HepG2 (cell line): ENCODE results near the gene CCL27. TPM values are rescaled to one million over a fixed set of nuclear protein-coding genes. Genes with fewer than 3 reads are reported as not detected.

Experiments
- ARID5B ChIP-seq: IDR thresholded peaks from 2 replicates; pipeline ENCODE4 v1.4.0; 2020; ENCODE audit warnings: mild to moderate bottlenecking, missing genetic modification reagents
- CEBPG ChIP-seq: IDR thresholded peaks from 2 replicates; pipeline ENCODE4 v1.6.1; 2016
- DNMT3B ChIP-seq: conservative IDR thresholded peaks from 2 replicates; pipeline ENCODE4 v1.6.1; 2016; ENCODE audit warnings: missing biosample characterization, control low read depth
- EHMT2 ChIP-seq: fragments of 200-600 bp; sonication (generic); IDR thresholded peaks from 2 replicates; pipeline ENCODE4 v1.7.0; 2017; ENCODE audit warnings: antibody characterized with exemption, low read depth, low read length, borderline replicate concordance
- FOXJ3 ChIP-seq: sonication (generic); formaldehyde crosslinking; IDR thresholded peaks from 2 replicates; pipeline ENCODE4 v1.4.0; 2020; ENCODE audit warnings: missing genetic modification reagents, mild to moderate bottlenecking, borderline replicate concordance
- GATAD2A ChIP-seq: IDR thresholded peaks from 2 replicates; pipeline ENCODE4 v1.6.1; 2016
- HOXA7 ChIP-seq: sonication (generic); formaldehyde crosslinking; IDR thresholded peaks from 2 replicates; pipeline ENCODE4 v1.8.1; 2022; ENCODE audit warnings: mild to moderate bottlenecking, missing genetic modification reagents, moderate library complexity
- NR2F6 ChIP-seq, 2 experiments: IDR thresholded peaks; 2 replicates each; pipeline ENCODE4 v1.6.1; 2016; ENCODE audit warnings: antibody characterized with exemption in 1 of 2, mild to moderate bottlenecking in 1 of 2
- SP2 ChIP-seq: sonication (generic); formaldehyde crosslinking; IDR thresholded peaks from 2 replicates; pipeline ENCODE4 v1.5.1; 2020; ENCODE audit warnings: mild to moderate bottlenecking, missing genetic modification reagents
- SRSF4 ChIP-seq: fragments of 200-400 bp; formaldehyde crosslinking; IDR thresholded peaks from one replicate; pipeline ENCODE4 v1.6.1; 2018; ENCODE audit warnings: mild to moderate bottlenecking, low read depth, low read length, moderate library complexity; ENCODE audit not compliant: poor library complexity, severe bottlenecking
- ZBTB39 ChIP-seq: sonication (generic); formaldehyde crosslinking; IDR thresholded peaks from 2 replicates; pipeline ENCODE4 v1.5.0; 2020; ENCODE audit warnings: missing genetic modification reagents
- ZKSCAN8 ChIP-seq: IDR thresholded peaks from 2 replicates; pipeline ENCODE4 v1.6.1; 2016; ENCODE audit warnings: borderline replicate concordance, missing genetic modification reagents, missing compliant biosample characterization
- ZMAT5 ChIP-seq: sonication (generic); formaldehyde crosslinking; IDR thresholded peaks from 2 replicates; pipeline ENCODE4 v1.5.0; 2020; ENCODE audit warnings: mild to moderate bottlenecking, low read depth, missing genetic modification reagents, borderline replicate concordance
- ZNF136 ChIP-seq: sonication (generic); formaldehyde crosslinking; IDR thresholded peaks from 2 replicates; pipeline ENCODE4 v1.8.1; 2022; ENCODE audit warnings: low read depth, mild to moderate bottlenecking, moderate library complexity, missing genetic modification reagents
- ZNF232 ChIP-seq: sonication (generic); formaldehyde crosslinking; IDR thresholded peaks from 2 replicates; pipeline ENCODE4 v1.4.0; 2020; ENCODE audit warnings: missing genetic modification reagents, borderline replicate concordance
- ZNF274 ChIP-seq: sonication (generic); formaldehyde crosslinking; IDR thresholded peaks from 2 replicates; pipeline ENCODE4 v1.5.1; 2020; ENCODE audit warnings: mild to moderate bottlenecking, missing genetic modification reagents
- ZNF280B ChIP-seq: sonication (generic); formaldehyde crosslinking; IDR thresholded peaks from 2 replicates; pipeline ENCODE4 v1.5.0; 2020; ENCODE audit warnings: missing genetic modification reagents, mild to moderate bottlenecking, borderline replicate concordance
- ZNF629 ChIP-seq: sonication (generic); formaldehyde crosslinking; conservative IDR thresholded peaks from 2 replicates; pipeline ENCODE4 v1.5.0; 2020; ENCODE audit warnings: missing genetic modification reagents
- ZNF713 ChIP-seq: sonication (generic); formaldehyde crosslinking; IDR thresholded peaks from 2 replicates; pipeline ENCODE4 v1.4.0; 2020; ENCODE audit warnings: mild to moderate bottlenecking, missing genetic modification reagents
- ZNF75D ChIP-seq: sonication (generic); formaldehyde crosslinking; IDR thresholded peaks from 2 replicates; pipeline ENCODE4 v1.8.1; 2023; ENCODE audit warnings: missing genetic modification reagents, mild to moderate bottlenecking, borderline replicate concordance
- ZNF761 ChIP-seq: sonication (generic); formaldehyde crosslinking; conservative IDR thresholded peaks from 2 replicates; pipeline ENCODE4 v1.4.0; 2020; ENCODE audit warnings: mild to moderate bottlenecking, missing genetic modification reagents
- ZNF768 ChIP-seq: sonication (generic); formaldehyde crosslinking; IDR thresholded peaks from 2 replicates; pipeline ENCODE4 v1.4.0; 2020; ENCODE audit warnings: missing genetic modification reagents
- ZSCAN29 ChIP-seq: sonication (generic); formaldehyde crosslinking; conservative IDR thresholded peaks from 2 replicates; pipeline ENCODE4 v1.4.0; 2020; ENCODE audit warnings: mild to moderate bottlenecking, missing genetic modification reagents
- polyA plus RNA-seq, 8 experiments: library from polyadenylated mRNA; depleted of rRNA in 3 of 8; stranded (reverse) in 7 of 8; unstranded in 1 of 8; fragments of >200 nt; fragmentation: Illumina TruSeq in 4 of 8; extraction: Trizol in 4 of 8; gene quantifications; 2 replicates each; pipeline versions ENCODE4 v1.2.1 to v1.2.3, GENCODE V29; 2011 to 2016; ENCODE audit warnings: low read depth in 4 of 8, missing spikeins in 1 of 8, mixed read lengths in 1 of 8; ENCODE audit not compliant: insufficient read depth in 1 of 8
- total RNA-seq, 5 experiments: library from RNA; depleted of rRNA; stranded (reverse); fragments of >200 nt; fragmentation: Illumina TruSeq; extraction: Trizol; gene quantifications; 2 replicates each; pipeline ENCODE4 v1.2.3, GENCODE V29; 2016; ENCODE audit warnings: low read depth in 1 of 5

Gene CCL27
- total and polyA plus RNA-seq, 2 of the 13 experiments (the other 11 are each of a cell fraction or from before 2014, with no cell fraction given) = not detected

- TF ChIP-seq ZBTB39 (CRISPR knock-in tag) (no peak), HOXA7 (CRISPR knock-in tag) (no peak), FOXJ3 (CRISPR knock-in tag) (peak; percentile 62; the same call in 1 of the 2 replicates), ZNF75D (CRISPR knock-in tag) (no peak), ARID5B (CRISPR knock-in tag) (peak; percentile 81), EHMT2 (no peak), GATAD2A (CRISPR knock-in tag) (peak; percentile 84), ZSCAN29 (CRISPR knock-in tag) (peak; percentile 74; the same call in 1 of the 2 replicates), ZNF280B (no peak), CEBPG (CRISPR knock-in tag) (peak; percentile 50), ZNF136 (CRISPR knock-in tag) (no peak), DNMT3B (CRISPR knock-in tag) (no peak), NR2F6 (IDR thresholded peaks at IDR 0.05) (peak; percentile 95), NR2F6 (CRISPR knock-in tag; IDR thresholded peaks at IDR 0.05) (peak; percentile 95), SRSF4 (no peak), ZNF629 (CRISPR knock-in tag) (no peak), ZMAT5 (CRISPR knock-in tag) (no peak), ZKSCAN8 (no peak), ZNF713 (CRISPR knock-in tag) (no peak), ZNF768 (CRISPR knock-in tag) (no peak), SP2 (CRISPR knock-in tag) (no peak), ZNF761 (CRISPR knock-in tag) (0 out of 2 replicates have a peak, but pooled peaks have one; percentile 47), ZNF274 (no peak), ZNF232 (no peak)
Measured at GRCh38 chr9:34688329-34689115, 26.1 kb upstream of the CCL27 start (continued).
